ENCODE measurements around the gene TPP1.

The TPP1 gene

DNA sequence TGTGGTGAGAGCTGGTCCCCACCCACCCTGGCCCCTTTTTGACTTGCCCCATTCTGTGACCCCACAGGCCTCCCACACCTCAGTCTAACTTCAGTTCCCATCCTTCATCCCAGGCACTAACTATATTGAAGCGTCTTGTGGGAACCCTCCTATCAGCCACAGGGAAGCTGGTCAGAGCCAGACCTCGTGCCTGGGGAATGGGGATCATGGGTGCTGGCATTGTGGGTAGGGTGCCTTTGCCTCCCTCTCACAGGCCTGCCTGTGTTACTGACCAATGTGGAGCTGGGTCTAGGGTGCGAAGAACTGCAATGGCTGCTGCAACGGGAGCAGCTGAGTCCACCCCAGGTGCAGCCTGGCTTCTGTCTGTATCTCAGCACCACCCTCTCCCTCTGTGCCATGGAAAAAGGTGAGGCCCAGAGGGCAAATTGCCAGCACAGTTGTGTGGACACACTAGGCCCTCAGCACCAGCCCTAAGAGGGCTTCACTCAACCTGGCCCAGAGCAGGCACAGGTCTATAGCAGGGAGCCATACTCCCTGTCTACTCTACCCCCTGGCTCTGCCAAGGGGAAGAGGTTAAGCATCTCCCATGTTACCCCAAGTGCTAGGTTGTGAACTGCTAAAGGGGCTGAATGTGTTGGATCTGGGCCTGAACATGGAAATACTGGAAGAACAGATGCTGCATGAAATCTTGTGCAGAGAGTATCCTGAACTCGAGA lies 53.1 kb downstream of the TPP1 start:
- H3K4me3 ChIP-seq (ENCODE audit: control insufficient read depth, low read depth, low read length): no peak overlapping the region
- TF ChIP-seq, protein P1, sequence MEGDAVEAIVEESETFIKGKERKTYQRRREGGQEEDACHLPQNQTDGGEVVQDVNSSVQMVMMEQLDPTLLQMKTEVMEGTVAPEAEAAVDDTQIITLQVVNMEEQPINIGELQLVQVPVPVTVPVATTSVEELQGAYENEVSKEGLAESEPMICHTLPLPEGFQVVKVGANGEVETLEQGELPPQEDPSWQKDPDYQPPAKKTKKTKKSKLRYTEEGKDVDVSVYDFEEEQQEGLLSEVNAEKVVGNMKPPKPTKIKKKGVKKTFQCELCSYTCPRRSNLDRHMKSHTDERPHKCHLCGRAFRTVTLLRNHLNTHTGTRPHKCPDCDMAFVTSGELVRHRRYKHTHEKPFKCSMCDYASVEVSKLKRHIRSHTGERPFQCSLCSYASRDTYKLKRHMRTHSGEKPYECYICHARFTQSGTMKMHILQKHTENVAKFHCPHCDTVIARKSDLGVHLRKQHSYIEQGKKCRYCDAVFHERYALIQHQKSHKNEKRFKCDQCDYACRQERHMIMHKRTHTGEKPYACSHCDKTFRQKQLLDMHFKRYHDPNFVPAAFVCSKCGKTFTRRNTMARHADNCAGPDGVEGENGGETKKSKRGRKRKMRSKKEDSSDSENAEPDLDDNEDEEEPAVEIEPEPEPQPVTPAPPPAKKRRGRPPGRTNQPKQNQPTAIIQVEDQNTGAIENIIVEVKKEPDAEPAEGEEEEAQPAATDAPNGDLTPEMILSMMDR (IDR thresholded peaks at IDR 0.05; ENCODE audit: control insufficient read depth, insufficient read depth, low read depth, low read length, missing control alignments): no peak
- DNase-seq (ENCODE audit: low read depth): no peak

GRCh38 chr11:6565325-6565724 lies 53.9 kb downstream of the TPP1 start:
- TF ChIP-seq, protein P1 (IDR thresholded peaks at IDR 0.05; ENCODE audit: control insufficient read depth, insufficient read depth, low read depth, low read length, missing control alignments): no peak
- DNase-seq (ENCODE audit: low read depth): no peak
- H3K4me3 ChIP-seq (ENCODE audit: control insufficient read depth, low read depth, low read length): no peak overlapping the region

DNA sequence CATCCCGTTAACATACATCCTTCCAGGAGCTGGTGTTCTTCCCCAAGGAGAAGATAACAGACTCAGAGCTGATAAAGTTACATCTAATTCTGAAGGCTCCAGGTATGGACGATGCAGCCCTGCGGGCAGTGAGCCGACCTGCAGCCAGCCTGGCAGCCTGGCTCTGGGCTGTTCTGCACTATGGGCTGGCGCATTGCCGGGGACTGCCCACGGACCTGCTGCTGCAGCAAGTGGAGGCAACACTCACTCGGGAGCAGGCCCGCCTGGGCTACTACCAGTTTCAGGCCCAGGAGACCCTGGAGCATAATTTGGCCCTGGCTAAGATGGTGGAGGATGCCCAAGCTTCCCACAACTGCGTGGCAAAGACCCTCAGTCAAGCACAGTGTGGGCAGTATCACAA lies 55.6 kb downstream of the TPP1 start:
- no peak overlapping the region for H3K4me3 ChIP-seq (ENCODE audit: control insufficient read depth, low read depth, low read length)
- DNase-seq (ENCODE audit: low read depth): no peak
- TF ChIP-seq, protein P1 (IDR thresholded peaks at IDR 0.05; ENCODE audit: control insufficient read depth, insufficient read depth, low read depth, low read length, missing control alignments): no peak

DNA sequence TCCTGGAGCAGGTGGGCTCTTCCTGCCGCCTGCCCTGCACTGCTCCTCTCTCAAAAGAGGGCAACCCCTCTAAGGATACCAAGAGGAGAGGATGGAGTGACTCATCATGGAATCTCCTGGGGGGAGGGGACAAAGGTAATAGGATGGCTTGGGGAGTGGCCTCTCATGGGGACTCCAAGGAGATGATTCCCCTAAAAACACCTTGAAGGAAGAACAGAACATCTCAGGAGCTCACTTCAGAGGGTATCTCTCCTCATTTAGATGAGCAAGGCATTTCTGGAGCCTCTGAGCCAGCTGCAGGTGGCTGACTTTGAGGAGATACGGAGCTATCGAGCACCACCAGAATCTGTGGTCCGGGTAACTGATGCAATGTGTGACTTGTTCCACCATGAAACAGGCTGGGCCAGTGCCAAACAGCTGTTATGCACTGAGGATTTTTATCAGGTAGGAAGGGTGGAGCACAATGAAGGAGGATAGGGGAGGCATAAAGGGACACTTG lies 56.1 kb downstream of the TPP1 start:
- no peak overlapping the region for H3K4me3 ChIP-seq (ENCODE audit: control insufficient read depth, low read depth, low read length)
- no peak for DNase-seq (ENCODE audit: low read depth)
- TF ChIP-seq, protein P1 (IDR thresholded peaks at IDR 0.05; ENCODE audit: control insufficient read depth, insufficient read depth, low read depth, low read length, missing control alignments): no peak

Data from AG09309 (cell line).